HG03060 (cell line): ENCODE data around the gene SLC25A15.
"Not testable (repeated sequence)": the region's sequence is repeated elsewhere in the genome, so short reads cannot be mapped to it uniquely, and the experiment has no call there.

Source experiments
- ATAC-seq: cut with Tn5 transposase; IDR thresholded peaks from one replicate; pipeline ENCODE4 v1.9.1; 2021; ENCODE audit warnings: low read depth, moderate number of reproducible peaks; ENCODE audit not compliant: unreplicated experiment

The SLC25A15 gene

GRCh38 chr13:40812102-40812501 is 22.7 kb downstream of the SLC25A15 start:
- ATAC-seq, result no peak

- no peak for ATAC-seq
Measured at GRCh38 chr13:40812724-40813445, 23.5 kb downstream of the SLC25A15 start.

GRCh38 chr13:40813667-40814454 is 24.4 kb downstream of the SLC25A15 start:
- ATAC-seq, result no peak

- ATAC-seq, result no peak
Measured at GRCh38 chr13:40814803-40815202, 25.4 kb downstream of the SLC25A15 start.

- no peak for ATAC-seq
Measured at GRCh38 chr13:40818926-40819325, 29.5 kb downstream of the SLC25A15 start.

GRCh38 chr13:40819797-40820315 is 30.4 kb downstream of the SLC25A15 start:
- ATAC-seq, result no peak

GRCh38 chr13:40839725-40840124 is 50.3 kb downstream of the SLC25A15 start:
- not testable (repeated sequence) for ATAC-seq

- not testable (repeated sequence) for ATAC-seq
Measured at GRCh38 chr13:40840955-40841354, 51.5 kb downstream of the SLC25A15 start.
